Epithelial cell of esophagus (primary cell): ENCODE results near the gene LSAMP.

ENCODE experiments used
- DNase-seq: peaks from one replicate; pipeline ENCODE4 v3.0.0; 2010; ENCODE audit warnings: low read depth
- H3K4me3 ChIP-seq: 2 replicates; pipeline ENCODE4 v1.5.1; 2011; ENCODE audit warnings: mild to moderate bottlenecking, low read length, control low read depth
- TF ChIP-seq, protein P1 (sequence below): IDR thresholded peaks from 2 replicates; pipeline ENCODE4 v1.5.1; 2011; ENCODE audit warnings: low read depth, mild to moderate bottlenecking, low read length, control low read depth, inconsistent platforms; ENCODE audit not compliant: insufficient read depth; ENCODE audit errors: missing control alignments

LSAMP gene

GRCh38 chr3:116164039-116164438, 281.2 kb downstream of the LSAMP start:
- DNase-seq: no peak
- TF ChIP-seq, protein P1, sequence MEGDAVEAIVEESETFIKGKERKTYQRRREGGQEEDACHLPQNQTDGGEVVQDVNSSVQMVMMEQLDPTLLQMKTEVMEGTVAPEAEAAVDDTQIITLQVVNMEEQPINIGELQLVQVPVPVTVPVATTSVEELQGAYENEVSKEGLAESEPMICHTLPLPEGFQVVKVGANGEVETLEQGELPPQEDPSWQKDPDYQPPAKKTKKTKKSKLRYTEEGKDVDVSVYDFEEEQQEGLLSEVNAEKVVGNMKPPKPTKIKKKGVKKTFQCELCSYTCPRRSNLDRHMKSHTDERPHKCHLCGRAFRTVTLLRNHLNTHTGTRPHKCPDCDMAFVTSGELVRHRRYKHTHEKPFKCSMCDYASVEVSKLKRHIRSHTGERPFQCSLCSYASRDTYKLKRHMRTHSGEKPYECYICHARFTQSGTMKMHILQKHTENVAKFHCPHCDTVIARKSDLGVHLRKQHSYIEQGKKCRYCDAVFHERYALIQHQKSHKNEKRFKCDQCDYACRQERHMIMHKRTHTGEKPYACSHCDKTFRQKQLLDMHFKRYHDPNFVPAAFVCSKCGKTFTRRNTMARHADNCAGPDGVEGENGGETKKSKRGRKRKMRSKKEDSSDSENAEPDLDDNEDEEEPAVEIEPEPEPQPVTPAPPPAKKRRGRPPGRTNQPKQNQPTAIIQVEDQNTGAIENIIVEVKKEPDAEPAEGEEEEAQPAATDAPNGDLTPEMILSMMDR: no peak
- no peak overlapping the region for H3K4me3 ChIP-seq

GRCh38 chr3:116161575-116162525, 283.4 kb downstream of the LSAMP start:
- peak; percentile 4 for DNase-seq
- H3K4me3 ChIP-seq: no peak overlapping the region
- TF ChIP-seq, protein P1: no peak

DNA sequence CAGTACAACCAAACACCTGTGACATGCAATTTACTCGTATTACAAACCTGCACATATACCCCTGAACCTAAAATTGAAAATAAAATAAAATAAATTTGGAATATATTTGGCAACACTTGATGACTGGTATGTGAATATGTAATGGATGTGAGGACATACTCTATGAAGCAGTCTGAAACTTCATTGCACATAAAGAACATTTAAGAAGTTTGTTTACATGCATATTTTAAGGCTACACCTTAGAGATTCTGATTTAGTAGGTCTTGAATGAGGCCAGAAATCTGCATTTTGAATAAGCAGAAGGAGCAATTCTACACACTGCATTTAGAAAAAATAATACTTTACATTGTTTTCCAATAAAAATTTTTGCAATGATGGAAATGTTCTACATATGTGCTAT, 284.7 kb downstream of the LSAMP start:
- no peak for DNase-seq
- H3K4me3 ChIP-seq: no peak overlapping the region
- TF ChIP-seq, protein P1: no peak

GRCh38 chr3:116155841-116156240, 289.4 kb downstream of the LSAMP start:
- TF ChIP-seq, protein P1: no peak
- H3K4me3 ChIP-seq: no peak overlapping the region
- DNase-seq: no peak

- TF ChIP-seq, protein P1: no peak
- H3K4me3 ChIP-seq: no peak overlapping the region
- no peak for DNase-seq
Observed at GRCh38 chr3:116154389-116154788, 290.9 kb downstream of the LSAMP start.

DNA sequence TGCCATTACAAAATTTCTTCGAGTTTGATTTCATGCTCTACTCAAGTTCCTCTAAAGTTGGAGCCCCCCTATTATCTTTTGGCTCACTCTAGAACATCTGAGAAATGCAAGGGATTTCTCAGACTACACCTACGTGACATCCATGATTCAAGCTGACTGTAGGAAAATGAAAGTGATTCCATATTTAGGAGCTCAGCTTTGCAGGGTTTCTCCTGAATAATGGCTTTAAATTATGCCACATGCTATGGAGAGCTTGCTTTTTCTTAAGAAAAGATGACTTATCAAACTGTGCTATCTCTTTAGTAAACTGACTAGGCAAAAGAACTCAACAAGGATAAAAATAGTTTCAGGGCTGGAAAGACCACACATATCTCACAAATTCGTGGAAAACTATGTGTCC, 292.1 kb downstream of the LSAMP start:
- no peak for DNase-seq
- H3K4me3 ChIP-seq: no peak overlapping the region
- TF ChIP-seq, protein P1: no peak

- TF ChIP-seq, protein P1: no peak
- DNase-seq: no peak
- H3K4me3 ChIP-seq: no peak overlapping the region
Observed at GRCh38 chr3:116150655-116151167, 294.6 kb downstream of the LSAMP start.
